Skeletal muscle tissue (tissue), 4 donors: ENCODE results near the gene AADAT. TPM values are rescaled to one million over a fixed set of nuclear protein-coding genes. Genes with fewer than 3 reads are reported as not detected.

Experiments used
- H3K27ac ChIP-seq: one replicate; pipeline ENCODE4 v1.7.0; 2013; ENCODE audit warnings: mild to moderate bottlenecking, low read depth, low read length, inconsistent platforms
- H3K27me3 ChIP-seq, 3 donors: one replicate each; pipeline ENCODE4 v1.7.0; 2013; ENCODE audit warnings: low read length in 3 of 3; ENCODE audit not compliant: control insufficient read depth in 3 of 3, insufficient read depth in 3 of 3
- H3K36me3 ChIP-seq, 3 donors: one replicate each; pipeline ENCODE4 v1.7.0; 2013; ENCODE audit warnings: low read length in 3 of 3; ENCODE audit not compliant: control insufficient read depth in 3 of 3, insufficient read depth in 3 of 3
- H3K4me1 ChIP-seq, 3 donors: one replicate each; pipeline ENCODE4 v1.7.0; 2013; ENCODE audit warnings: low read length in 3 of 3, mild to moderate bottlenecking in 3 of 3; ENCODE audit not compliant: control insufficient read depth in 3 of 3, insufficient read depth in 3 of 3
- H3K4me3 ChIP-seq, 3 donors: one replicate each; pipeline ENCODE4 v1.7.0; 2013; ENCODE audit warnings: low read length in 3 of 3
- H3K9ac ChIP-seq, 3 donors: one replicate each; pipeline ENCODE4 v1.7.0; 2013; ENCODE audit warnings: low read length in 3 of 3, mild to moderate bottlenecking in 3 of 3, moderate library complexity in 2 of 3, low read depth in 1 of 3
- H3K9me3 ChIP-seq, 3 donors: one replicate each; pipeline ENCODE4 v1.7.0; 2013; ENCODE audit warnings: low read length in 3 of 3; ENCODE audit not compliant: control insufficient read depth in 3 of 3
- total RNA-seq: library from RNA; depleted of rRNA; stranded (reverse); fragments of >200 nt; gene quantifications from one replicate; pipeline ENCODE4 v1.2.3, GENCODE V29; 2014
- donor health status: Osteomylitis.

Gene AADAT
- 2.1 TPM for total RNA-seq

GRCh38 chr4:170089668-170090351 is at the start of gene AADAT:
Gene AADAT (minus strand): TSS chr4:170089956. CDS start chr4:170089690, 266 bp downstream.
- Histone ChIP-seq H3K27me3 (peaks cover 0 to 3% (median 0%) of the 10 kb centered on the region in 3 donors), H3K27ac (no peak within 1 kb of the TSS), H3K9me3 (no peaks in the 10 kb centered on the region)

GRCh38 chr4:170138580-170139194 is 48.9 kb upstream of the AADAT start:
- Histone ChIP-seq H3K9me3 (peaks cover 0 to 2% (median 0%) of the 10 kb centered on the region in 3 donors), H3K9ac (no peak overlapping the region), H3K4me1 (no peaks in the 10 kb centered on the region), H3K27ac (no peak overlapping the region), H3K27me3 (peaks cover 0 to 3% (median 0%) of the 10 kb centered on the region in 3 donors), H3K36me3 (no peaks in the 10 kb centered on the region), H3K4me3 (no peak overlapping the region)

More at GRCh38 chr4:170089668-170090351, at the start of gene AADAT:
- Histone ChIP-seq H3K4me3 (peak within 1 kb of the TSS; percentile 83 to 89 (median 88)), H3K4me1 (peaks cover 6 to 10% (median 7%) of the 10 kb centered on the region in 3 donors), H3K9ac (peak within 1 kb of the TSS; percentile 62 to 83 (median 73)), H3K36me3 (peaks cover 0 to 6% (median 0%) of the 10 kb centered on the region in 3 donors)

- no peak overlapping the region for H3K4me3 ChIP-seq
Measured at GRCh38 chr4:170137927-170138326, 48.2 kb upstream of the AADAT start.

GRCh38 chr4:170137466-170137865 is 47.7 kb upstream of the AADAT start:
- peaks cover 0 to 4% (median 2%) of the 10 kb centered on the region in 3 donors for H3K9me3 ChIP-seq
- peaks cover 0 to 3% (median 0%) of the 10 kb centered on the region in 3 donors for H3K27me3 ChIP-seq
- H3K4me3 ChIP-seq, result no peak overlapping the region
- no peak overlapping the region for H3K9ac ChIP-seq
- no peak overlapping the region for H3K27ac ChIP-seq
- no peaks in the 10 kb centered on the region for H3K36me3 ChIP-seq
- H3K4me1 ChIP-seq, result no peaks in the 10 kb centered on the region

More at GRCh38 chr4:170137927-170138326, 48.2 kb upstream of the AADAT start:
- H3K27ac ChIP-seq, result no peak overlapping the region
- H3K27me3 ChIP-seq, result peaks cover 0 to 3% (median 0%) of the 10 kb centered on the region in 3 donors
- no peaks in the 10 kb centered on the region for H3K4me1 ChIP-seq
- H3K9ac ChIP-seq, result no peak overlapping the region
- no peaks in the 10 kb centered on the region for H3K36me3 ChIP-seq
- peaks cover 0 to 4% (median 2%) of the 10 kb centered on the region in 3 donors for H3K9me3 ChIP-seq

- Histone ChIP-seq H3K36me3 (no peaks in the 10 kb centered on the region), H3K4me3 (no peak overlapping the region), H3K9me3 (peaks cover 0 to 4% (median 2%) of the 10 kb centered on the region in 3 donors), H3K27ac (no peak overlapping the region), H3K4me1 (no peaks in the 10 kb centered on the region), H3K9ac (no peak overlapping the region), H3K27me3 (peaks cover 0 to 3% (median 0%) of the 10 kb centered on the region in 3 donors)
Measured at GRCh38 chr4:170134821-170135220, 45.1 kb upstream of the AADAT start.

- Histone ChIP-seq H3K36me3 (no peaks in the 10 kb centered on the region), H3K9ac (no peak overlapping the region), H3K4me1 (peaks cover 0 to 6% (median 0%) of the 10 kb centered on the region in 3 donors), H3K4me3 (no peak overlapping the region), H3K27me3 (no peaks in the 10 kb centered on the region), H3K9me3 (peaks cover 0 to 2% (median 2%) of the 10 kb centered on the region in 3 donors), H3K27ac (no peak overlapping the region)
Measured at GRCh38 chr4:170128219-170128804, 38.6 kb upstream of the AADAT start.

GRCh38 chr4:170127758-170128157 is 38.0 kb upstream of the AADAT start:
- Histone ChIP-seq H3K27me3 (no peaks in the 10 kb centered on the region), H3K27ac (no peak overlapping the region), H3K9ac (no peak overlapping the region), H3K4me3 (no peak overlapping the region), H3K36me3 (no peaks in the 10 kb centered on the region), H3K9me3 (no peaks in the 10 kb centered on the region), H3K4me1 (peaks cover 0 to 6% (median 0%) of the 10 kb centered on the region in 3 donors)

- Histone ChIP-seq H3K4me3 (no peak overlapping the region), H3K9me3 (no peaks in the 10 kb centered on the region), H3K27ac (no peak overlapping the region), H3K4me1 (peaks cover 0 to 6% (median 0%) of the 10 kb centered on the region in 3 donors), H3K36me3 (no peaks in the 10 kb centered on the region), H3K9ac (no peak overlapping the region), H3K27me3 (no peaks in the 10 kb centered on the region)
Measured at GRCh38 chr4:170124406-170124805, 34.6 kb upstream of the AADAT start.

- Histone ChIP-seq H3K4me3 (no peak overlapping the region), H3K27me3 (no peaks in the 10 kb centered on the region), H3K27ac (no peak overlapping the region), H3K36me3 (no peaks in the 10 kb centered on the region), H3K9me3 (no peaks in the 10 kb centered on the region), H3K4me1 (no peaks in the 10 kb centered on the region), H3K9ac (no peak overlapping the region)
Measured at GRCh38 chr4:170122252-170122651, 32.5 kb upstream of the AADAT start.

- Histone ChIP-seq H3K9ac (no peak overlapping the region), H3K27me3 (no peaks in the 10 kb centered on the region), H3K36me3 (no peaks in the 10 kb centered on the region), H3K27ac (no peak overlapping the region), H3K9me3 (no peaks in the 10 kb centered on the region), H3K4me3 (no peak overlapping the region), H3K4me1 (no peaks in the 10 kb centered on the region)
Measured at GRCh38 chr4:170114636-170115035, 24.9 kb upstream of the AADAT start.
